HEK293 (cell line): ENCODE measurements around the gene TNS3.

Source experiments
- CTCF ChIA-PET: fragments of 350-600 bp; formaldehyde crosslinking; extraction: SDS; loops from one replicate; lab custom pipeline; 2021; ENCODE audit warnings: antibody characterized with exemption; lab: Yijun Ruan, JAX
- POLR2A ChIA-PET: fragments of 300-600 bp; formaldehyde crosslinking; extraction: SDS; loops from one replicate; lab custom pipeline; 2020; ENCODE audit warnings: antibody characterized with exemption, inconsistent platforms; lab: Yijun Ruan, JAX
- H3K27ac ChIP-seq: fragments of 200-500 bp; sonication (Bioruptor generic); 2 replicates; pipeline ENCODE4 v1.5.1; 2014; ENCODE audit warnings: low read depth, low read length, control low read depth, inconsistent platforms; ENCODE audit errors: extremely low read depth
- H3K36me3 ChIP-seq, 2 experiments: fragments of 200-500 bp in 1 of 2; sonication (Bioruptor generic) in 1 of 2; 1 replicate in 1 of 2; 2 replicates in 1 of 2; pipeline ENCODE4 v1.5.1; 2014 to 2017; ENCODE audit warnings: inconsistent platforms in 2 of 2, low read length in 2 of 2; ENCODE audit not compliant: control insufficient read depth in 2 of 2, insufficient read depth in 1 of 2
- H3K4me1 ChIP-seq: fragments of 200-500 bp; sonication (Bioruptor generic); 2 replicates; pipeline ENCODE4 v1.5.1; 2014; ENCODE audit warnings: mild to moderate bottlenecking, low read length, inconsistent platforms; ENCODE audit not compliant: control insufficient read depth, insufficient read depth
- H3K4me3 ChIP-seq: 2 replicates; pipeline ENCODE4 v1.5.1; 2011; ENCODE audit warnings: low read depth, mild to moderate bottlenecking, control low read depth, low read length, moderate library complexity
- H3K9me3 ChIP-seq: fragments of 200-500 bp; sonication (Bioruptor generic); 2 replicates; pipeline ENCODE4 v1.5.1; 2014; ENCODE audit warnings: low read depth, low read length, inconsistent platforms; ENCODE audit not compliant: control insufficient read depth, insufficient read depth
- GFI1B ChIP-seq: fragments of 450-650 bp; formaldehyde crosslinking; IDR thresholded peaks from 2 replicates; pipeline ENCODE4 v1.5.1; 2016; ENCODE audit warnings: missing biosample characterization, missing genetic modification characterization
- HOXC10 ChIP-seq: sonication (generic); formaldehyde crosslinking; IDR thresholded peaks from 2 replicates; pipeline ENCODE4 v1.8.1; 2023; ENCODE audit warnings: mild to moderate bottlenecking, missing genetic modification reagents
- SCRT2 ChIP-seq: fragments of 450-650 bp; formaldehyde crosslinking; IDR thresholded peaks from 2 replicates; pipeline ENCODE4 v1.5.1; 2016; ENCODE audit warnings: missing biosample characterization, missing genetic modification characterization
- ZFP37 ChIP-seq: fragments of 450-650 bp; formaldehyde crosslinking; IDR thresholded peaks from 2 replicates; pipeline ENCODE4 v1.5.1; 2016; ENCODE audit warnings: missing biosample characterization, missing genetic modification characterization
- ZNF2 ChIP-seq: fragments of 450-650 bp; formaldehyde crosslinking; IDR thresholded peaks from 2 replicates; pipeline ENCODE4 v1.5.1; 2016; ENCODE audit warnings: missing biosample characterization, missing genetic modification characterization
- ZNF239 ChIP-seq: fragments of 450-650 bp; formaldehyde crosslinking; IDR thresholded peaks from 2 replicates; pipeline ENCODE4 v1.5.1; 2016; ENCODE audit warnings: missing biosample characterization, missing genetic modification characterization
- ZNF362 ChIP-seq: fragments of 450-650 bp; formaldehyde crosslinking; IDR thresholded peaks from 2 replicates; pipeline ENCODE4 v1.5.1; 2016; ENCODE audit warnings: missing biosample characterization, missing genetic modification characterization
- ZNF404 ChIP-seq: fragments of 450-650 bp; formaldehyde crosslinking; IDR thresholded peaks from 2 replicates; pipeline ENCODE4 v1.5.1; 2017; ENCODE audit warnings: missing biosample characterization, missing genetic modification characterization
- ZNF514 ChIP-seq: fragments of 450-650 bp; formaldehyde crosslinking; IDR thresholded peaks from 2 replicates; pipeline ENCODE4 v1.5.1; 2016; ENCODE audit warnings: missing biosample characterization, missing genetic modification characterization
- ZNF544 ChIP-seq: fragments of 450-650 bp; formaldehyde crosslinking; IDR thresholded peaks from 2 replicates; pipeline ENCODE4 v1.5.0; 2017; ENCODE audit warnings: missing biosample characterization, missing genetic modification characterization
- ZNF549 ChIP-seq: fragments of 450-650 bp; IDR thresholded peaks from 2 replicates; pipeline ENCODE4 v1.5.1; 2018; ENCODE audit warnings: missing biosample characterization, missing genetic modification characterization, mild to moderate bottlenecking, inconsistent platforms, moderate library complexity
- ZNF558 ChIP-seq: fragments of 450-650 bp; formaldehyde crosslinking; IDR thresholded peaks from 2 replicates; pipeline ENCODE4 v1.5.1; 2016; ENCODE audit warnings: missing biosample characterization, missing genetic modification characterization
- ZNF624 ChIP-seq: fragments of 450-650 bp; formaldehyde crosslinking; IDR thresholded peaks from 2 replicates; pipeline ENCODE4 v1.5.1; 2017; ENCODE audit warnings: missing biosample characterization, missing genetic modification characterization
- ZNF664 ChIP-seq: fragments of 450-650 bp; formaldehyde crosslinking; IDR thresholded peaks from 2 replicates; pipeline ENCODE4 v1.5.1; 2016; ENCODE audit warnings: missing biosample characterization, missing genetic modification characterization
- ZNF677 ChIP-seq: fragments of 450-650 bp; IDR thresholded peaks from 2 replicates; pipeline ENCODE4 v1.5.0; 2018; ENCODE audit warnings: missing biosample characterization, mild to moderate bottlenecking, missing genetic modification characterization, moderate library complexity
- ZNF76 ChIP-seq: fragments of 450-650 bp; formaldehyde crosslinking; IDR thresholded peaks from 2 replicates; pipeline ENCODE4; 2016; ENCODE audit warnings: low read depth, missing biosample characterization, missing genetic modification characterization, borderline replicate concordance
- TF ChIP-seq, protein P1 (sequence below): fragments of 450-650 bp; IDR thresholded peaks from 2 replicates; pipeline ENCODE4 v1.5.1; 2018; ENCODE audit warnings: missing biosample characterization, mild to moderate bottlenecking, missing genetic modification characterization
- TF ChIP-seq, protein P2 (sequence below): fragments of 450-650 bp; formaldehyde crosslinking; IDR thresholded peaks from 2 replicates; pipeline ENCODE4 v1.5.0; 2017; ENCODE audit warnings: missing biosample characterization, missing genetic modification characterization, borderline replicate concordance
- TF ChIP-seq, protein P3 (sequence below): fragments of 450-650 bp; formaldehyde crosslinking; optimal IDR thresholded peaks from 2 replicates; pipeline ENCODE3; 2016; ENCODE audit warnings: missing biosample characterization, mild to moderate bottlenecking, missing genetic modification characterization
- TF ChIP-seq, protein P4 (sequence below): fragments of 450-650 bp; formaldehyde crosslinking; IDR thresholded peaks from 2 replicates; pipeline ENCODE4 v1.5.1; 2016; ENCODE audit warnings: missing biosample characterization, missing genetic modification characterization

The TNS3 gene

DNA sequence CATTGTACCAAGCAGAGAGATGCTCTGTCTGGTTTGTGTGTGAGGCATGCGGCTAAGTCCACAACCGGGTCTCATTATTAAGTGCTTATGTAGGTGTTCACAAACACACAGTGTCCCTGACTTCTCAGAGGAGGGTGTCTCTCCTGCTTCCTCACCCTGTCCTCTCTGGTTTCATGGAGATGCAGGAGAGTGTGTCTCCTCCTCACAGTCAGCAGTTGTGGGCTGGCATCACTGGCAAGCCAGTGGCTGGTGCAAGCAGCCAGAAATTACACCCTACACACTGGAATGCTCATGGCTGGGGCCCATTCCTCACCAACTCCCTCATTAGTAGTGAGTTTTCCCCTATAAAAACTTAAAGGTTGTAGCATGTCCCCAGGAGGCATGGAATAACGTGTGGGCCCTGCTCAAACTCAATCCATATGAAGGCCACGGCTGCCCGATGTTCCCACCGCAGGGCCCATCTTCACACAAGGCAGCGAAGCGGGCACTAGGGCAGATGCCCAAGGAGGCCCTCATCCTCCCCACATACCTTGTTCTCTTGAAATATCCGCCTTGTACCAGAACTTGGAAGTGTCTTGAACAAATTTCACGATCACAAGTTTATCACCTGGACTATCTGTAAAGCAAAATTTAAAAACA is 280.1 kb downstream of the TNS3 start:
- no peak for TF ChIP-seq ZNF362 (tag by site-specific recombination)
- TF ChIP-seq, all 188 proteins: peak for 0
- H3K9me3 ChIP-seq: no peaks in the 10 kb centered on the region
- H3K27ac ChIP-seq: no peak overlapping the region
- no peaks in the 10 kb centered on the region for H3K36me3 ChIP-seq
- ChIA-PET CTCF (interaction anchor here (0.7 kb wide), 1 partner anchor 638 kb away, joined by 3 read pairs; no protein-coding TSS in a partner anchor), POLR2A (no interaction called here)
- H3K4me3 ChIP-seq: no peak overlapping the region
- no peaks in the 10 kb centered on the region for H3K4me1 ChIP-seq

GRCh38 chr7:47301105-47301477 is 280.8 kb downstream of the TNS3 start:
- no peak overlapping the region for H3K27ac ChIP-seq
- ChIA-PET POLR2A (no interaction called here), CTCF (interaction anchor here (0.6 to 0.7 kb wide), 3 partner anchors 27 to 639 kb away, joined by 3 read pairs; no protein-coding TSS in a partner anchor)
- TF ChIP-seq ZNF514 (no peak), ZNF239 (no peak), ZNF549 (tag by site-specific recombination) (no peak), ZNF2 (tag by site-specific recombination) (no peak), ZNF558 (no peak), ZNF677 (tag by site-specific recombination) (no peak), ZNF76 (tag by site-specific recombination) (no peak), ZNF544 (no peak), GFI1B (tag by site-specific recombination) (no peak), SCRT2 (tag by site-specific recombination) (no peak), ZNF624 (no peak), ZNF404 (tag by site-specific recombination) (no peak), ZNF664 (tag by site-specific recombination) (no peak), ZFP37 (tag by site-specific recombination) (no peak), HOXC10 (no peak)
- TF ChIP-seq, protein P1, sequence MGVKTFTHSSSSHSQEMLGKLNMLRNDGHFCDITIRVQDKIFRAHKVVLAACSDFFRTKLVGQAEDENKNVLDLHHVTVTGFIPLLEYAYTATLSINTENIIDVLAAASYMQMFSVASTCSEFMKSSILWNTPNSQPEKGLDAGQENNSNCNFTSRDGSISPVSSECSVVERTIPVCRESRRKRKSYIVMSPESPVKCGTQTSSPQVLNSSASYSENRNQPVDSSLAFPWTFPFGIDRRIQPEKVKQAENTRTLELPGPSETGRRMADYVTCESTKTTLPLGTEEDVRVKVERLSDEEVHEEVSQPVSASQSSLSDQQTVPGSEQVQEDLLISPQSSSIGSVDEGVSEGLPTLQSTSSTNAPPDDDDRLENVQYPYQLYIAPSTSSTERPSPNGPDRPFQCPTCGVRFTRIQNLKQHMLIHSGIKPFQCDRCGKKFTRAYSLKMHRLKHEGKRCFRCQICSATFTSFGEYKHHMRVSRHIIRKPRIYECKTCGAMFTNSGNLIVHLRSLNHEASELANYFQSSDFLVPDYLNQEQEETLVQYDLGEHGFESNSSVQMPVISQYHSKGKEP: no peak
- TF ChIP-seq, protein P2, sequence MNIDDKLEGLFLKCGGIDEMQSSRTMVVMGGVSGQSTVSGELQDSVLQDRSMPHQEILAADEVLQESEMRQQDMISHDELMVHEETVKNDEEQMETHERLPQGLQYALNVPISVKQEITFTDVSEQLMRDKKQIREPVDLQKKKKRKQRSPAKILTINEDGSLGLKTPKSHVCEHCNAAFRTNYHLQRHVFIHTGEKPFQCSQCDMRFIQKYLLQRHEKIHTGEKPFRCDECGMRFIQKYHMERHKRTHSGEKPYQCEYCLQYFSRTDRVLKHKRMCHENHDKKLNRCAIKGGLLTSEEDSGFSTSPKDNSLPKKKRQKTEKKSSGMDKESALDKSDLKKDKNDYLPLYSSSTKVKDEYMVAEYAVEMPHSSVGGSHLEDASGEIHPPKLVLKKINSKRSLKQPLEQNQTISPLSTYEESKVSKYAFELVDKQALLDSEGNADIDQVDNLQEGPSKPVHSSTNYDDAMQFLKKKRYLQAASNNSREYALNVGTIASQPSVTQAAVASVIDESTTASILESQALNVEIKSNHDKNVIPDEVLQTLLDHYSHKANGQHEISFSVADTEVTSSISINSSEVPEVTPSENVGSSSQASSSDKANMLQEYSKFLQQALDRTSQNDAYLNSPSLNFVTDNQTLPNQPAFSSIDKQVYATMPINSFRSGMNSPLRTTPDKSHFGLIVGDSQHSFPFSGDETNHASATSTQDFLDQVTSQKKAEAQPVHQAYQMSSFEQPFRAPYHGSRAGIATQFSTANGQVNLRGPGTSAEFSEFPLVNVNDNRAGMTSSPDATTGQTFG (tag by site-specific recombination): no peak
- TF ChIP-seq, protein P3, sequence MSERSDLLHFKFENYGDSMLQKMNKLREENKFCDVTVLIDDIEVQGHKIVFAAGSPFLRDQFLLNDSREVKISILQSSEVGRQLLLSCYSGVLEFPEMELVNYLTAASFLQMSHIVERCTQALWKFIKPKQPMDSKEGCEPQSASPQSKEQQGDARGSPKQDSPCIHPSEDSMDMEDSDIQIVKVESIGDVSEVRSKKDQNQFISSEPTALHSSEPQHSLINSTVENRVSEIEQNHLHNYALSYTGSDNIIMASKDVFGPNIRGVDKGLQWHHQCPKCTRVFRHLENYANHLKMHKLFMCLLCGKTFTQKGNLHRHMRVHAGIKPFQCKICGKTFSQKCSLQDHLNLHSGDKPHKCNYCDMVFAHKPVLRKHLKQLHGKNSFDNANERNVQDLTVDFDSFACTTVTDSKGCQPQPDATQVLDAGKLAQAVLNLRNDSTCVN (tag by site-specific recombination): no peak
- TF ChIP-seq, protein P4, sequence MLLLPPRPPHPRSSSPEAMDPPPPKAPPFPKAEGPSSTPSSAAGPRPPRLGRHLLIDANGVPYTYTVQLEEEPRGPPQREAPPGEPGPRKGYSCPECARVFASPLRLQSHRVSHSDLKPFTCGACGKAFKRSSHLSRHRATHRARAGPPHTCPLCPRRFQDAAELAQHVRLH: no peak
- no peaks in the 10 kb centered on the region for H3K36me3 ChIP-seq
- no peaks in the 10 kb centered on the region for H3K4me1 ChIP-seq
- no peaks in the 10 kb centered on the region for H3K9me3 ChIP-seq
- H3K4me3 ChIP-seq: no peak overlapping the region
